ENCODE results near the gene PPP2R2C. TPM values are rescaled to one million over a fixed set of nuclear protein-coding genes. Genes with fewer than 3 reads are reported as not detected.

PPP2R2C gene
- total and polyA plus RNA-seq, 5 donors: 2.3 to 7.2 (median 2.8) TPM

DNA sequence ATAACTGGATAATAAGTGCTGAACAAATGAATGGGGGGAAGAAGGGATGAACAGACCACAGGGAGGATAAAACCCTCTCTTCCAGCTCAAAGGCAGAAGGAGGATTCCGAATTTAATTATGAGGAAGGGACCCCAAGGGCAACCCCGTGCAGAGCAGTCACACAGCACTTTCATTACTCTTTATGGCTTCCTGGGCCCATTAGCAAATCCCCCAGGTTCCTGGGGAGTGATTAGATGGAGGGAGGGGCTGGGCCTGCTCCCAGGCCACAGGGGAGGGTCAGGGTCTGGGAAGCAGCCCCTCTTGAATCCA is 67.1 kb downstream of the PPP2R2C start:
- 16% methylated on average over 2 of the region's 2 CpGs for WGBS
- Histone ChIP-seq H3K4me3 (ENCODE audit: low read length) (no peak overlapping the region), H3K9me3 (ENCODE audit: control insufficient read depth, low read length) (no peaks in the 10 kb centered on the region), H3K4me1 (ENCODE audit: control insufficient read depth, insufficient read depth, low read length) (peaks cover 2% of the 10 kb centered on the region), H3K27ac (ENCODE audit: low read length) (no peak overlapping the region), H3K27me3 (ENCODE audit: control insufficient read depth, insufficient read depth) (no peaks in the 10 kb centered on the region)
- ATAC-seq (no peak), DNase-seq (no peak)
- intact Hi-C loops (cut with DNase I): no loop called here

DNA sequence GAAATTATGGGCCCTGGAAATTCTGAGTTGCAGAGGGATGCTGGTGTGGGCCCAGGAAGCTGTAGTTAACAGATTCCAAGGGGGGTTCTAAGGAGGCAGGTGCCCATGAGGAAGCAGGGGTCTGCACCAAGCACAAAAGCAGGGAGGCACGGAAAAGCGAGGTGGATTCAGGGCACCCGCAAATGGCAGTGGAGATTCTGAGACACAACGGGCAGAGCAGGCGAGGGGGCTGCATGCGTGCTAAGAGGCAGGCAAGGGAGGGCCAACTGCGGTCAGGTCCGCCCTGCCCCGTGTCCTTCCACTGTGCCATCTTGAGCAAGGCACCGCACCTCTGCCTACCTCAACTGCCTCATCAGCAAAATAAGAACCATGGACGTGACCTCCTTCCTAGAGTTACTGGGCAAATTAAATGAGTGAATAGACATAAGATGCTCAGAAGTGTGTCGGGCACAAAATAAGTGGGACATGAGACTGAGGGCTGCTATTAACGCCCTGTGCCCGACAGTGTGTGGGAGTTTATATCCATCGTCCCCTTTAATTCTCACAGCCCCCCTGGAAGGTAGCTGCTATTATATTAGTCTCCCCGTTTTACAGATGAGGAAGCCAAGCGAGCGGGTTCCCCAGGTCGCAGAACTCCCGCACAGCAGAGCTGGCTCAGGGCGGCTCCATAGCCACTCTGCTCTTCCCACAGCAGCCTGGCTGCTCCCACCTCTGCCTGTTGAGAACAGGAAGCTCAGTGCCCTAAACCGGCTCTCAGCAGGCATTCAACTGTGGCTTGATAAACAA is 67.6 kb downstream of the PPP2R2C start:
- ATAC-seq (no peak), DNase-seq (no peak)
- Histone ChIP-seq H3K27ac (ENCODE audit: low read length) (no peak overlapping the region), H3K27me3 (ENCODE audit: control insufficient read depth, insufficient read depth) (no peaks in the 10 kb centered on the region), H3K4me1 (ENCODE audit: control insufficient read depth, insufficient read depth, low read length) (peaks cover 2% of the 10 kb centered on the region), H3K9me3 (ENCODE audit: control insufficient read depth, low read length) (no peaks in the 10 kb centered on the region), H3K4me3 (ENCODE audit: low read length) (no peak overlapping the region)
- WGBS: 68% methylated on average over 22 of the region's 22 CpGs
- intact Hi-C loops (cut with DNase I): no loop called here

DNA sequence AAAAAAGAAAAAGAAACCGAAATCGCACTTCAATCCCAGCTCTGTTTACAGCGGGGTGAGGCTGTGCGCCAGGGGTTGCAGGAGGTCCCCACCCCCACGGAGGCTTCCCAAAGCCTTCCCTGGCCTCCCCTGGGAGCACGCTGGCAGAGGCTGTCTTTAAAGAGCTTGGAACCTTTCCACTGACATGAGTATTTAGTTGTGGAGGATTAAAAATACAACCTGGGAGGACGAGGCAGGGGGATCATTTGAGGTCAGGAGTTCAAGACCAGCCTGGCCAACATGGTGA is 69.1 kb downstream of the PPP2R2C start:
- Histone ChIP-seq H3K4me1 (ENCODE audit: control insufficient read depth, insufficient read depth, low read length) (peaks cover 2% of the 10 kb centered on the region), H3K27me3 (ENCODE audit: control insufficient read depth, insufficient read depth) (no peaks in the 10 kb centered on the region), H3K27ac (ENCODE audit: low read length) (no peak overlapping the region), H3K4me3 (ENCODE audit: low read length) (no peak overlapping the region), H3K9me3 (ENCODE audit: control insufficient read depth, low read length) (no peaks in the 10 kb centered on the region)
- intact Hi-C loops (cut with DNase I): no loop called here
- 7% methylated on average over 7 of the region's 7 CpGs for WGBS
- ATAC-seq (no peak), DNase-seq (no peak)

DNA sequence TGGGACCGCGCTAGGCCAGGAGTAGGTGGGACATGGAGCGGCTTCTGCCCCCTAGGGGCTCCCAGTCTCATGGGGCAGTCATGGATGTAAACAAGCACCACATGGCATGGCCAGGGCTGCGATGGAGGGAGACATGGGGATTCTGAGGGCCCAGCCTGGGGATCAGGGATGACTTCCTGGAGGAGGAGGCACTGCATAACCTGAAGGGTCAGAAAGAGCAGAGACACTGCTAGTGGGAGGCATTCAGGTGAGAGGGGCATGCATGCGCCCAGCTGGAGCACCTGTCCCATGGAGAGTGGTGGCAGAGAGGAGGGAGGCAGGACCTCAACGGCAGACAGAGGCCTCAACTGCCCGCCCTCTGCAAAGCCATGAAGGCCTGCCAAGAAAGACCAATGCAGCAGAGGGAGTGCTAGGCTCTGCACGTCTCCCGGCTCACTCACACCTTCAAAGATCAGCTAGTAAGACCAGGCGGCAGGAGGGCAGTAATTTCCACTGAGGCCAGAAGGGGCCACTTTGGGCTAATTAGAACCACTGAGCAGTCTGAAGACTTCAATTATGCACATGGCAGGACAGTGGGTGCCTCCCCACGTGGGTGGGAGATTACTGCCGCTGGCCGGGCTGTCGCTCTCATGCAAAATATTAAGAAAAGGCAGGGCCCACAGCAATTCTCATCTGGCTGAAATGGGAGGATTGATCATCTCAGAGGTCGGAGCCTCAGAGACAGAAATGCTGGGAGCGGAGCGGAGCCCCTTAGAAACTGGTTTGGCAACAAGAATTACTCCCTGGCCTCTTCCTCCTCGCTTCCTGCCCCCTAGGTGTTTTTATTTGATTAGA is 69.6 kb downstream of the PPP2R2C start:
- ATAC-seq: peak; percentile 36 to 38
- Histone ChIP-seq H3K9me3 (ENCODE audit: control insufficient read depth, low read length) (no peaks in the 10 kb centered on the region), H3K4me1 (ENCODE audit: control insufficient read depth, insufficient read depth, low read length) (peaks cover 2% of the 10 kb centered on the region), H3K4me3 (ENCODE audit: low read length) (no peak overlapping the region), H3K27ac (ENCODE audit: low read length) (no peak overlapping the region), H3K27me3 (ENCODE audit: control insufficient read depth, insufficient read depth) (no peaks in the 10 kb centered on the region)
- DNase-seq: no peak
- intact Hi-C loops (cut with DNase I): no loop called here
- 31% methylated on average over 18 of the region's 18 CpGs for WGBS

DNA sequence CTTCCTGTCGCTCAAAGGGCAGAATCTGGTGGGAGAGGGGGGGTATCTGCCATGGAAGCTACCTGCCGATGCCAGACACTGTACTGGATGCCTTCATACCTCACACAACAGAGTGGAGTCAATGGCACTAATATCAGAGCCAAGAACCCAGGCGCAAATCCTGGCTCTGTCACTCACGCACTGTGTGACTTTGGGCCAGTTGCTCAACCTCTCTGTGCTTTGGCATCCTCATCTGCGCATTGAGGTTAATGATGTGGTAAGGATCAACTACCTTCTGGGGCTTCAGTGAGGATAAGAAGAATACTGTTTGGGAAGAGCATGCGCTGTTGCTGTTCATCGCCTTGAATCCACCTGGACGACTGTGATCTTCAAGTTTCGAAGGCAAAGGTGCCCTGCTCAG is 70.6 kb downstream of the PPP2R2C start:
- intact Hi-C loops (cut with DNase I): no loop called here
- no peak for ATAC-seq

DNA sequence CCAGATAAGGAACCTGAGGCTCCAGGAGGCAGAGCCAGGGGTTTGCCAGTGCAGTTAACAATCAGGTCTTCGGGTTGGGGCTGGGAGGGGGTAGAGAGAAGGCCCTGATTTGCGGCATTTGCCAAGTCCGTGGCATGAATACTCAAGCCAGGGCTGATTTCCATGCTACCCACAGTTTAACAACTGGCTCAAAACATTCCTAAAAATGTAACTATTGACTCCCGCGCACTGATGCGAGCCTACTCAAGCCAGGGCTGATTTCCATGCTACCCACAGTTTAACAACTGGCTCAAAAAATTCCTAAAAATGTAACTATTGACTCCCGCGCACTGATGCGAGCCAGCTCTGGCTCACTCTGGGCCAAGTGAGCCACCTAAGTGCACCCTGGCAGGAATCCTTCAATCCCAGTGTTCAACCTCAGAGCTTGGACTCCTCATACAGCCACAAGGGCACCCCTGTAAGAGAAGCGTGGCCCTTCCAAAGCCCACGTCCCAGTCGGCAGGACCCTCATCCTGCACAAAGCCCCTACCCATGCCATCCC is 75.6 kb downstream of the PPP2R2C start:
- H3K9me3 ChIP-seq (ENCODE audit: control insufficient read depth, low read length): no peaks in the 10 kb centered on the region
- intact Hi-C loops (cut with DNase I): no loop called here
- H3K4me1 ChIP-seq (ENCODE audit: control insufficient read depth, insufficient read depth, low read length): no peaks in the 10 kb centered on the region
- WGBS: 76% methylated on average over 12 of the region's 12 CpGs
- no peak overlapping the region for H3K27ac ChIP-seq (ENCODE audit: low read length)
- H3K27me3 ChIP-seq (ENCODE audit: control insufficient read depth, insufficient read depth): no peaks in the 10 kb centered on the region
- H3K4me3 ChIP-seq (ENCODE audit: low read length): no peak overlapping the region
- ATAC-seq (peak in 1 of 2 donors; percentile 12), DNase-seq (no peak)

More for the DNA sequence above, 70.6 kb downstream of the PPP2R2C start:
- 88% methylated on average over 9 of the region's 9 CpGs for WGBS
- no peaks in the 10 kb centered on the region for H3K27me3 ChIP-seq (ENCODE audit: control insufficient read depth, insufficient read depth)
- no peak overlapping the region for H3K4me3 ChIP-seq (ENCODE audit: low read length)
- no peaks in the 10 kb centered on the region for H3K9me3 ChIP-seq (ENCODE audit: control insufficient read depth, low read length)
- H3K27ac ChIP-seq (ENCODE audit: low read length): no peak overlapping the region
- DNase-seq: no peak
- H3K4me1 ChIP-seq (ENCODE audit: control insufficient read depth, insufficient read depth, low read length): peaks cover 2% of the 10 kb centered on the region

DNA sequence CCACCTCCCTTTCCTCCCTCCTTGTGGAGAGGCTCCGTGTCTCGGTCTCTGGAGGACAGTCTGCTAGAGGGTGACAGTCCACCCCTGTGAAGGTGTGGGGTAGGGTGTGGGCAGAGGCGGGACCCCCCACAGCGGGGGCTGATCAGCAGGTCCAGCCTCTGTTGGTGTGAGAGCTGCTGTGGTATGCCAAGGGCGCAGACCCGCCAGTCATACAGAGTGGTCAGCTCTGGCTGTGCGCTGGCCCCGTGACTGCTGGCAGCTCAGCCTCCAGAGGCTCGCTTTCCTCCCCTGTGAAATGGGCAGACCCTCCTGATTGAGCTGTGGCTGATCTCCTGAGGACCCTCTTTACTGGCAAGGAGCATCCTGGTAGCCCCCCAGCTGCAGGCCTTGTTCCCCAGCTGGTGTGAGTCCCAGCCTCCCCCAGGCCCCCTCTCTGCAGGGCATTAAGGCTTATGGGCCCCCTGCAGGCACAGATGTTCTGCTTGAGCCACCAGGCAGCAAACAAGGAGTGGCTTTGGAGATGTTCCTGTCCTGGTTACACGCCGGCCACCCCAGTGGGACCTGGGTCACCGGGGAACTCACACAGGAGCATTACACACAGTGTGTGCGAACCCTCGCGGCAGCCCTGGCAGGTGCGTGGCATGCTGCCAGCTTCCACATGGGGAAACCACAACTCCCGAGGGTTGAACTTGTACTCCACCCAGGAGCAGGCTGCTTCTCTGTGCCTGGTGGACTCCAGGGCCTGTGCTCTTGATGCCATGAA is 76.8 kb downstream of the PPP2R2C start:
- Histone ChIP-seq H3K4me1 (ENCODE audit: control insufficient read depth, insufficient read depth, low read length) (no peaks in the 10 kb centered on the region), H3K27ac (ENCODE audit: low read length) (no peak overlapping the region), H3K9me3 (ENCODE audit: control insufficient read depth, low read length) (no peaks in the 10 kb centered on the region), H3K4me3 (ENCODE audit: low read length) (no peak overlapping the region), H3K27me3 (ENCODE audit: control insufficient read depth, insufficient read depth) (no peaks in the 10 kb centered on the region)
- DNase-seq (no peak), ATAC-seq (peak in 1 of 2 donors; percentile 18)
- intact Hi-C loops (cut with DNase I): no loop called here
- 74% methylated on average over 17 of the region's 17 CpGs for WGBS

DNA sequence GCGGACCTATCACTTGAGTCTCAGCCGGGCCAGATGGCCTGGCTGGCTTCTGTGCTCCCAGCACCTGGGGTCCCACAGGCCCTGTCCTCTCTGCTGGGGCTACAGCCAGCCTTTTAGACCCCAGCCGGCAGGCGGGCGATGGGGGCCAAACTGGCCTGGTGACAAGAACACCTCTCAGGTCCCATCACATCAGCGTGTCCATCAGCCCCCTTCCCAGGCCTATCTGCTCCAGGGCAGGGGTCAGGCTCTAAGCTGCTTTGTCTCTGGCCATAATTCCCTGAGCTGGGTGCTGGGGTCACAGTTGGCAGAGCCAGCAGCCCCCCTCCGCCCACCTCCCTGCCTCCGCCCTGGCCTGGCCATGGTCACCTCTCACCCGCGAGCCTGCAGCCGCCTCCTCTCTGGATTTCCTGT is 77.7 kb downstream of the PPP2R2C start:
- 84% methylated on average over 11 of the region's 11 CpGs for WGBS
- H3K27me3 ChIP-seq (ENCODE audit: control insufficient read depth, insufficient read depth): no peaks in the 10 kb centered on the region
- ATAC-seq: no peak
- intact Hi-C loops (cut with DNase I): no loop called here
- H3K27ac ChIP-seq (ENCODE audit: low read length): no peak overlapping the region
- no peak for DNase-seq
- H3K4me1 ChIP-seq (ENCODE audit: control insufficient read depth, insufficient read depth, low read length): no peaks in the 10 kb centered on the region
- no peak overlapping the region for H3K4me3 ChIP-seq (ENCODE audit: low read length)
- H3K9me3 ChIP-seq (ENCODE audit: control insufficient read depth, low read length): no peaks in the 10 kb centered on the region

DNA sequence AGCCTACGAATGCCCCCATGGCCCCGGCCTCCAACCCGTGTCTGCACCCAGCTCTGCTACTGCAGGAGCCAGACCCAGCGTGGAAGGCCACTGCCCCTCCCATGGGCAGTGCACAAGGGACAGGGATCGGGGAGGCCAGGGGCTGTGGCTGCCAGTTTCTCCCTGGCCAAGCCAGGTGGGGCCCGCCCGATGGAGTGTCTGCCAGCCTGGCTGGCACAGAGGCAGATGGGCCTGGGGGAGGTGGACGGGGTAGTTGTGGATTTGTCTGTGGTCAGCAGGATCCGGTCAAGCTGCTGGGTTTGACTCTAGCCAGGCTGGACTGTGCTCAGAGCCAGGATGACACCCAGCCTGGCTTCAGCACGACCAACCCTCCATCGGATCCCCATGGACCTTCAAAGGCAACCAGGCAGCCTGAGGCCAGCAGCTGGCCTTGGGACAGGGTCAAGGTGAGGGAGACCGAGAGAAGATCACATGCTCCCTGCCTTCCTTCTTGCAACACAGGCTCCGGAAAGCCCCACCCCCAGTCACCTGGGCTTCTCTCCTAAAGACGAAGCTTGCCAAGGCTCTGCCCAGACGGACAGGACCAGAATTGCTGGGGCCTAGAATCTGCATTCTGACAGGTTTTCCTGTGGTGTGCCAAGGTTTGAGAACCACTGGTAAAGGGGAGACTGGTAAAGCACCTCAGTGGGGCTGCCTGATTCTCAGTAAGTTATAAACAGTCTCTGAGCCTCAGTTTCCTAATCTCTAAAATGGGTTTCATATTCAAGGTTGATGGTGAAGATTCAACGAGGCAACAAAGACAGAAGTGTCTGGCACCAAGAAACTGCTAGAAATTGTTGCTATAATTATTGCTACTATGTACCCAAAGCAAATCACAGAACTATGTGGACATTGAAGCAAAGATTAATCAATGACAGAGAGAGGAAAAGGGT is 78.6 kb downstream of the PPP2R2C start:
- no peak overlapping the region for H3K4me3 ChIP-seq (ENCODE audit: low read length)
- H3K4me1 ChIP-seq (ENCODE audit: control insufficient read depth, insufficient read depth, low read length): no peaks in the 10 kb centered on the region
- intact Hi-C loops (cut with DNase I): no loop called here
- DNase-seq (no peak), ATAC-seq (no peak)
- H3K9me3 ChIP-seq (ENCODE audit: control insufficient read depth, low read length): no peaks in the 10 kb centered on the region
- H3K27ac ChIP-seq (ENCODE audit: low read length): no peak overlapping the region
- 83% methylated on average over 16 of the region's 16 CpGs for WGBS
- H3K27me3 ChIP-seq (ENCODE audit: control insufficient read depth, insufficient read depth): no peaks in the 10 kb centered on the region

DNA sequence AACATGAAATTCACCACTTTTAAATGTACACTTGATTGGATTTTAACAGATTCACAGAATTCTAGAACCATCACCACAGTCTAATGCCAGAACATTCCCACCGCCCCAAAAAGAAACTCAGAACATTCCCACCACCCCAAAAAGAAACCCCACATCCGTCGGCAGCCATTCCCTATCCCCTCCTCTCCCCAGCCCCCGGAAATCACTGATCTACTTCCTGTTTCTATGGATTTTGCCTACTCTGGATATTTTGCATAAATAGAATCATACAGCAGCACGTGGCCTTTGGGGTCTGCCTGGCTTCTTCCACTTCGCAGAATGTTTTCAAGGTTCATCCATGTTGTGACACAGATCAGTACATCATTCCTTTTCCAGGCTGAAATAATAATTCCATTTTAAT is 79.3 kb downstream of the PPP2R2C start:
- WGBS: 61% methylated on average over 6 of the region's 6 CpGs
- no peaks in the 10 kb centered on the region for H3K27me3 ChIP-seq (ENCODE audit: control insufficient read depth, insufficient read depth)

More for the DNA sequence above, 79.3 kb downstream of the PPP2R2C start:
- Histone ChIP-seq H3K4me1 (ENCODE audit: control insufficient read depth, insufficient read depth, low read length) (no peaks in the 10 kb centered on the region), H3K4me3 (ENCODE audit: low read length) (no peak overlapping the region), H3K9me3 (ENCODE audit: control insufficient read depth, low read length) (no peaks in the 10 kb centered on the region), H3K27ac (ENCODE audit: low read length) (no peak overlapping the region)
- DNase-seq (no peak), ATAC-seq (no peak)
- intact Hi-C loops (cut with DNase I): no loop called here

All from right cardiac atrium (tissue), 5 donors.